GM19438 (cell line): Measurements from ENCODE around the gene SHISA7.
A peak's percentile ranks its signal among the peaks of the same experiment; 100 is the strongest.
"Not testable (repeated sequence)": the region's sequence is repeated elsewhere in the genome, so short reads cannot be mapped to it uniquely, and the experiment has no call there.

Experiments
- ATAC-seq: cut with Tn5 transposase; IDR thresholded peaks from one replicate; pipeline ENCODE4 v1.9.1; 2021; ENCODE audit warnings: low read depth; ENCODE audit not compliant: unreplicated experiment

The SHISA7 gene

GRCh38 chr19:55423225-55424005, 19.7 kb downstream of the SHISA7 start:
- ATAC-seq = no peak

- not testable (repeated sequence) for ATAC-seq
These were observed 21.8 kb downstream of the SHISA7 start for GRCh38 chr19:55421281-55421680.

GRCh38 chr19:55419624-55420236, 23.4 kb downstream of the SHISA7 start:
- no peak for ATAC-seq

- ATAC-seq = no peak
These were observed 24.0 kb downstream of the SHISA7 start for GRCh38 chr19:55419103-55419502.

- no peak for ATAC-seq
These were observed 24.9 kb downstream of the SHISA7 start for GRCh38 chr19:55418185-55418584.

- no peak for ATAC-seq
These were observed 32.9 kb downstream of the SHISA7 start for GRCh38 chr19:55410168-55410567.

GRCh38 chr19:55409179-55409578, 33.9 kb downstream of the SHISA7 start:
- not testable (repeated sequence) for ATAC-seq

GRCh38 chr19:55408533-55408872, 34.6 kb downstream of the SHISA7 start:
- ATAC-seq = no peak

GRCh38 chr19:55407800-55408532, 35.1 kb downstream of the SHISA7 start:
- peak; percentile 90 for ATAC-seq

GRCh38 chr19:55407550-55407799, 35.6 kb downstream of the SHISA7 start, which contains the start of gene UBE2S:
TSS of gene UBE2S (minus strand) at chr19:55407788. CDS start at chr19:55407589, 199 bp downstream.
- not testable (repeated sequence) for ATAC-seq

GRCh38 chr19:55406826-55407549, 36.1 kb downstream of the SHISA7 start:
- no peak for ATAC-seq

- ATAC-seq = no peak
These were observed 36.8 kb downstream of the SHISA7 start for GRCh38 chr19:55406091-55406825.

GRCh38 chr19:55405638-55406037, 37.5 kb downstream of the SHISA7 start:
- ATAC-seq = no peak

GRCh38 chr19:55402509-55402908, 40.6 kb downstream of the SHISA7 start:
- no peak for ATAC-seq

- ATAC-seq = not testable (repeated sequence)
These were observed 41.7 kb downstream of the SHISA7 start for GRCh38 chr19:55401390-55401789.

- no peak for ATAC-seq
These were observed 42.6 kb downstream of the SHISA7 start for GRCh38 chr19:55400281-55401087.

GRCh38 chr19:55398200-55398925, 44.7 kb downstream of the SHISA7 start:
- ATAC-seq = no peak

- no peak for ATAC-seq
These were observed 50.0 kb downstream of the SHISA7 start for GRCh38 chr19:55392820-55393761.
